CD4-positive, alpha-beta T cell (primary cell): ENCODE data around the gene POLR2L. TPM values are rescaled to one million over a fixed set of nuclear protein-coding genes. Genes with fewer than 3 reads are reported as not detected.

Experiments used
- ATAC-seq: fragments of 200-7000 bp; cut with Tn5 transposase; one replicate; pipeline ENCODE4 v1.10.0; 2022; ENCODE audit warnings: mild to moderate bottlenecking; ENCODE audit not compliant: poor library complexity
- CTCF ChIA-PET: fragments of 350-600 bp; sonication (Branson Sonifier 250); formaldehyde crosslinking; loops from one replicate; lab custom pipeline; 2021; ENCODE audit warnings: antibody characterized with exemption, inconsistent platforms; lab: Charles Lee
- POLR2A ChIA-PET: fragments of 350-600 bp; sonication (Branson Sonifier 250); formaldehyde crosslinking; loops from one replicate; lab custom pipeline; 2021; ENCODE audit warnings: antibody characterized with exemption, inconsistent platforms; lab: Charles Lee
- DNase-seq, 14 experiments: peaks; one replicate each; pipeline ENCODE4 v3.0.0-alpha.2; 2013 to 2020; ENCODE audit warnings: mixed read lengths in 2 of 14
- H3K27ac ChIP-seq, 2 donors: one replicate each; pipeline versions ENCODE4 v1.5.1 to v1.7.0; 2013; ENCODE audit warnings: low read length in 2 of 2, low read depth in 1 of 2, mild to moderate bottlenecking in 1 of 2
- H3K27me3 ChIP-seq, 2 experiments: 1 replicate in 1 of 2; 2 replicates in 1 of 2; pipeline versions ENCODE4 v1.6.1 to v1.7.0; 2013; ENCODE audit warnings: low read length in 2 of 2, control low read depth in 1 of 2, mild to moderate bottlenecking in 1 of 2, moderate library complexity in 1 of 2; ENCODE audit not compliant: insufficient read depth in 2 of 2, control insufficient read depth in 1 of 2
- H3K36me3 ChIP-seq: one replicate; pipeline ENCODE4 v1.6.1; 2013; ENCODE audit warnings: low read length, control low read depth; ENCODE audit not compliant: insufficient read depth
- H3K4me1 ChIP-seq: one replicate; pipeline ENCODE4 v1.6.1; 2013; ENCODE audit warnings: low read length, control low read depth; ENCODE audit not compliant: insufficient read depth
- H3K4me3 ChIP-seq: one replicate; pipeline ENCODE4 v1.5.1; 2013; ENCODE audit warnings: mild to moderate bottlenecking, low read length, moderate library complexity
- H3K9me3 ChIP-seq, 2 experiments: 1 replicate in 1 of 2; 2 replicates in 1 of 2; pipeline versions ENCODE4 v1.6.1 to v1.7.0; 2013; ENCODE audit warnings: low read length in 2 of 2, mild to moderate bottlenecking in 2 of 2, control low read depth in 1 of 2, moderate library complexity in 1 of 2; ENCODE audit not compliant: control insufficient read depth in 1 of 2, insufficient read depth in 1 of 2
- H3K27ac Mint-ChIP-seq: one replicate; pipeline ENCODE4 v1.8.0; 2020; ENCODE audit warnings: mixed read lengths
- H3K27me3 Mint-ChIP-seq: one replicate; pipeline ENCODE4 v1.8.0; 2021; ENCODE audit warnings: mixed read lengths
- H3K36me3 Mint-ChIP-seq: one replicate; pipeline ENCODE4 v1.8.0; 2021; ENCODE audit warnings: low read depth, mixed read lengths
- H3K4me1 Mint-ChIP-seq: one replicate; pipeline ENCODE4 v1.8.0; 2021; ENCODE audit warnings: low read depth, mixed read lengths
- H3K4me3 Mint-ChIP-seq: one replicate; pipeline ENCODE4 v1.8.0; 2020; ENCODE audit warnings: mild to moderate bottlenecking, mixed read lengths
- H3K9me3 Mint-ChIP-seq: one replicate; pipeline ENCODE4 v1.8.0; 2020; ENCODE audit warnings: mixed read lengths
- intact Hi-C, 2 experiments: fragments of 100-400 bp; cut with DNase I in 1 of 2; cut with micrococcal nuclease in 1 of 2; formaldehyde crosslinking; loops; one replicate each; pipeline versions ENCODE4 v1.15.1 to v1.9.0; 2023 to 2025; cut with DNase I, micrococcal nuclease
- total RNA-seq, 174 experiments: library from RNA in 2 of 174; stranded (reverse) in 2 of 174; gene quantifications; one replicate each; pipeline ENCODE4 v1.2.3 and lab custom pipeline; 2021 to 2026
- TF ChIP-seq, protein P1 (sequence below): fragments of 200-600 bp; IDR thresholded peaks from one replicate; pipeline ENCODE4 v1.8.0; 2022; ENCODE audit warnings: antibody characterized with exemption, mild to moderate bottlenecking

The POLR2L gene
- total RNA-seq, 2 experiments from 2014 or later, result 19.6 to 19.8 TPM

- Mint-ChIP-seq H3K36me3 (peaks cover 22% of the 10 kb centered on the region), H3K27me3 (no peaks in the 10 kb centered on the region), H3K4me3 (peak overlapping the region; percentile 74), H3K4me1 (peaks cover 6% of the 10 kb centered on the region), H3K27ac (no peak overlapping the region), H3K9me3 (no peaks in the 10 kb centered on the region)
- TF ChIP-seq, protein P1, sequence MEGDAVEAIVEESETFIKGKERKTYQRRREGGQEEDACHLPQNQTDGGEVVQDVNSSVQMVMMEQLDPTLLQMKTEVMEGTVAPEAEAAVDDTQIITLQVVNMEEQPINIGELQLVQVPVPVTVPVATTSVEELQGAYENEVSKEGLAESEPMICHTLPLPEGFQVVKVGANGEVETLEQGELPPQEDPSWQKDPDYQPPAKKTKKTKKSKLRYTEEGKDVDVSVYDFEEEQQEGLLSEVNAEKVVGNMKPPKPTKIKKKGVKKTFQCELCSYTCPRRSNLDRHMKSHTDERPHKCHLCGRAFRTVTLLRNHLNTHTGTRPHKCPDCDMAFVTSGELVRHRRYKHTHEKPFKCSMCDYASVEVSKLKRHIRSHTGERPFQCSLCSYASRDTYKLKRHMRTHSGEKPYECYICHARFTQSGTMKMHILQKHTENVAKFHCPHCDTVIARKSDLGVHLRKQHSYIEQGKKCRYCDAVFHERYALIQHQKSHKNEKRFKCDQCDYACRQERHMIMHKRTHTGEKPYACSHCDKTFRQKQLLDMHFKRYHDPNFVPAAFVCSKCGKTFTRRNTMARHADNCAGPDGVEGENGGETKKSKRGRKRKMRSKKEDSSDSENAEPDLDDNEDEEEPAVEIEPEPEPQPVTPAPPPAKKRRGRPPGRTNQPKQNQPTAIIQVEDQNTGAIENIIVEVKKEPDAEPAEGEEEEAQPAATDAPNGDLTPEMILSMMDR, result no peak
- POLR2A ChIA-PET, result interaction anchor here (5.0 to 7.6 kb wide), 2 partner anchors 10 to 21 kb away, joined by 49 to 71 read pairs; partner anchors contain the start of genes CD151, CRACR2B and PNPLA2
- Histone ChIP-seq H3K9me3 (no peaks in the 10 kb centered on the region), H3K36me3 (peaks cover 28% of the 10 kb centered on the region), H3K4me3 (no peak overlapping the region), H3K4me1 (peaks cover 46% of the 10 kb centered on the region), H3K27ac (no peak overlapping the region), H3K27me3 (peaks cover 0 to 2% of the 10 kb centered on the region in 2 experiments)
- ATAC-seq (no peak), DNase-seq (peak in 1 of 14 experiments; percentile 40)
- intact Hi-C loops, result loop anchor here (10.0 kb wide), 4 partner anchors 85 to 735 kb away; partner anchors contain the start of genes AP2A2 (in 1 of the 2) and DUSP8 (in 1 of the 2)
- CTCF ChIA-PET, result interaction anchor here (0.8 kb wide), 1 partner anchor 75 kb away, joined by 3 read pairs; no protein-coding TSS in a partner anchor
These were observed 2.3 kb downstream of the POLR2L start for GRCh38 chr11:839875-840617.

DNA sequence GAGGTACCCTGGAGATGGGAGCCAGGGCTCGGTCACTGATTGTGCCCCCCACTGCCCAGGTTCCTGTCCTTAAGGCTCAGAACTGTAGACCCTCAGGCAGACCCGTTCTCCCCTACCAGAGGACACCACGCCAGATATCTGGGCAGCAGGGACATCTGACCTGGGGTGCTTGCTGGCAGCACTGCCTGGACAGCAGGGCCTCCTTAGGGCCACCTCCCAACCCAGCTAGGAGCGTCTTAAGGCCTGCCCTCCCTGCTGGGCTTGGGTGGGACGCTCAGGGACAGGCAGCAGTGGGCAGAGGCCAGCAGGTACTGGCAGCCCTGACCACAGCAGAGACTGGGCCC is 3.1 kb downstream of the POLR2L start:
- ChIA-PET POLR2A (interaction anchor here (7.6 kb wide), 1 partner anchor 9 kb away, joined by 71 read pairs; the partner anchor contains the start of genes CD151 and CRACR2B), CTCF (no interaction called here)
- TF ChIP-seq, protein P1, result no peak
- Mint-ChIP-seq H3K4me3 (no peak overlapping the region), H3K4me1 (peaks cover 9% of the 10 kb centered on the region), H3K36me3 (peaks cover 22% of the 10 kb centered on the region), H3K27ac (no peak overlapping the region), H3K9me3 (no peaks in the 10 kb centered on the region), H3K27me3 (no peaks in the 10 kb centered on the region)
- intact Hi-C loops, result no loop called here
- H3K27me3 ChIP-seq, result peaks cover 0 to 1% of the 10 kb centered on the region in 2 experiments
- DNase-seq (no peak), ATAC-seq (no peak)
- H3K4me3 ChIP-seq, result no peak overlapping the region
- H3K9me3 ChIP-seq, result no peaks in the 10 kb centered on the region
- peaks cover 47% of the 10 kb centered on the region for H3K4me1 ChIP-seq
- no peak overlapping the region for H3K27ac ChIP-seq
- H3K36me3 ChIP-seq, result peaks cover 28% of the 10 kb centered on the region

- intact Hi-C loops, result no loop called here
- H3K36me3 ChIP-seq, result peaks cover 28% of the 10 kb centered on the region
- DNase-seq (peak in 1 of 14 experiments; percentile 41), ATAC-seq (no peak)
- Mint-ChIP-seq H3K27me3 (peaks cover 3% of the 10 kb centered on the region), H3K4me3 (peak overlapping the region; percentile 63), H3K9me3 (no peaks in the 10 kb centered on the region), H3K36me3 (peaks cover 22% of the 10 kb centered on the region), H3K27ac (no peak overlapping the region), H3K4me1 (peaks cover 15% of the 10 kb centered on the region)
- H3K9me3 ChIP-seq, result no peaks in the 10 kb centered on the region
- POLR2A ChIA-PET, result interaction anchor here (1.5 to 7.6 kb wide), 2 partner anchors 8 to 19 kb away, joined by 5 to 71 read pairs; partner anchors contain the start of genes CD151, CRACR2B and PNPLA2
- H3K4me1 ChIP-seq, result peaks cover 47% of the 10 kb centered on the region
- peaks cover 0 to 3% of the 10 kb centered on the region in 2 experiments for H3K27me3 ChIP-seq
- CTCF ChIA-PET, result no interaction called here
- TF ChIP-seq, protein P1, result no peak
- no peak overlapping the region for H3K4me3 ChIP-seq
- no peak overlapping the region for H3K27ac ChIP-seq
These were observed 3.7 kb downstream of the POLR2L start for GRCh38 chr11:838441-839279.
